CD14-positive monocyte (primary cell): Measurements from ENCODE around the gene GCC2. TPM values are rescaled to one million over a fixed set of nuclear protein-coding genes. Genes with fewer than 3 reads are reported as not detected.

ENCODE experiments used
- DNase-seq, 3 donors: peaks; one replicate each; pipeline ENCODE4 v3.0.0-alpha.2; 2011 to 2022
- H2AFZ ChIP-seq: 2 replicates; pipeline ENCODE4 v1.6.0; 2012; ENCODE audit warnings: mild to moderate bottlenecking, low read depth, low read length, inconsistent platforms; ENCODE audit not compliant: insufficient read depth, poor library complexity, severe bottlenecking
- H3K27ac ChIP-seq, 2 donors: 1 replicate in 1 of 2; 2 replicates in 1 of 2; pipeline ENCODE4 v1.5.1; 2012 to 2013; ENCODE audit warnings: low read length in 2 of 2, control low read depth in 1 of 2, inconsistent platforms in 1 of 2, low read depth in 1 of 2, mild to moderate bottlenecking in 1 of 2
- H3K27me3 ChIP-seq, 2 donors: one replicate each; pipeline versions ENCODE4 v1.6.0 to v1.6.1; 2011 to 2013; ENCODE audit warnings: low read length in 2 of 2; ENCODE audit not compliant: control insufficient read depth in 2 of 2, insufficient read depth in 2 of 2
- H3K36me3 ChIP-seq, 2 donors: replicated peaks in 1 of 2; 1 replicate in 1 of 2; 2 replicates in 1 of 2; pipeline versions ENCODE4 v1.5.1 to v1.6.1; 2012 to 2013; ENCODE audit warnings: low read length in 2 of 2, control low read depth in 1 of 2, inconsistent platforms in 1 of 2, mild to moderate bottlenecking in 1 of 2; ENCODE audit not compliant: insufficient read depth in 2 of 2, control insufficient read depth in 1 of 2
- H3K4me1 ChIP-seq, 2 donors: 1 replicate in 1 of 2; 2 replicates in 1 of 2; pipeline versions ENCODE4 v1.5.1 to v1.6.1; 2012 to 2013; ENCODE audit warnings: low read length in 2 of 2, control low read depth in 1 of 2, inconsistent platforms in 1 of 2, mild to moderate bottlenecking in 1 of 2, moderate library complexity in 1 of 2; ENCODE audit not compliant: insufficient read depth in 2 of 2, control insufficient read depth in 1 of 2
- H3K4me2 ChIP-seq: replicated peaks from 2 replicates; pipeline ENCODE3; 2012; ENCODE audit warnings: low read length, moderate library complexity, mild to moderate bottlenecking; ENCODE audit not compliant: poor library complexity, severe bottlenecking; ENCODE audit errors: extremely low read depth
- H3K4me3 ChIP-seq, 3 experiments: fragments of 200-600 bp in 1 of 3; sonication (generic) in 1 of 3; replicated peaks in 1 of 3; 1 replicate in 2 of 3; 2 replicates in 1 of 3; pipeline ENCODE4 v1.5.1; 2011 to 2013; ENCODE audit warnings: low read length in 3 of 3, mild to moderate bottlenecking in 3 of 3, control low read depth in 2 of 3, low read depth in 2 of 3, inconsistent platforms in 1 of 3, moderate library complexity in 1 of 3
- H3K79me2 ChIP-seq: 2 replicates; pipeline ENCODE4 v1.6.0; 2012; ENCODE audit warnings: mild to moderate bottlenecking, control low read depth, inconsistent platforms, low read length, moderate library complexity; ENCODE audit not compliant: insufficient read depth
- H3K9ac ChIP-seq: 2 replicates; pipeline ENCODE4 v1.6.0; 2017; ENCODE audit warnings: low read length, mild to moderate bottlenecking; ENCODE audit not compliant: insufficient read depth, poor library complexity, severe bottlenecking
- H3K9me3 ChIP-seq, 2 donors: replicated peaks in 1 of 2; 1 replicate in 1 of 2; 2 replicates in 1 of 2; pipeline versions ENCODE4 v1.5.1 to v1.6.1; 2012 to 2013; ENCODE audit warnings: low read length in 2 of 2, control low read depth in 1 of 2; ENCODE audit not compliant: control insufficient read depth in 1 of 2, insufficient read depth in 1 of 2
- H4K20me1 ChIP-seq: 2 replicates; pipeline ENCODE4 v1.6.0; 2012; ENCODE audit warnings: mild to moderate bottlenecking, low read length, control low read depth, moderate library complexity; ENCODE audit not compliant: insufficient read depth
- H3K27ac Mint-ChIP-seq, 7 donors: one replicate each; pipeline ENCODE4 v1.8.0; 2020; ENCODE audit warnings: mild to moderate bottlenecking in 7 of 7, mixed read lengths in 7 of 7, moderate library complexity in 6 of 7, inconsistent platforms in 2 of 7
- H3K27me3 Mint-ChIP-seq, 3 donors: one replicate each; pipeline ENCODE4 v1.8.0; 2021 to 2022; ENCODE audit warnings: low read depth in 3 of 3, mild to moderate bottlenecking in 3 of 3, mixed read lengths in 3 of 3, moderate library complexity in 3 of 3, inconsistent platforms in 1 of 3
- H3K36me3 Mint-ChIP-seq, 2 donors: one replicate each; pipeline ENCODE4 v1.8.0; 2020; ENCODE audit warnings: mixed read lengths in 2 of 2, inconsistent platforms in 1 of 2, mild to moderate bottlenecking in 1 of 2
- H3K4me1 Mint-ChIP-seq: one replicate; pipeline ENCODE4 v1.8.0; 2020; ENCODE audit warnings: mild to moderate bottlenecking, mixed read lengths
- H3K4me3 Mint-ChIP-seq, 2 donors: one replicate each; pipeline ENCODE4 v1.8.0; 2020; ENCODE audit warnings: mild to moderate bottlenecking in 2 of 2, mixed read lengths in 2 of 2, moderate library complexity in 1 of 2
- H3K9me3 Mint-ChIP-seq, 7 donors: one replicate each; pipeline ENCODE4 v1.8.0; 2020 to 2022; ENCODE audit warnings: mixed read lengths in 7 of 7, mild to moderate bottlenecking in 6 of 7, moderate library complexity in 6 of 7, inconsistent platforms in 2 of 7
- WGBS: methylation state at CpG from one replicate; pipeline ENCODE4 v1.1.5; 2013; ENCODE audit warnings: missing lambda C conversion rate; ENCODE audit not compliant: insufficient coverage; 5-methylcytosine and 5-hydroxymethylcytosine counted together
- intact Hi-C, 2 donors: fragments of 100-400 bp; cut with micrococcal nuclease; formaldehyde crosslinking; loops; one replicate each; pipeline versions ENCODE4 v1.15.0 to v1.15.1; 2023
- polyA plus RNA-seq, 3 donors: library from polyadenylated mRNA; depleted of rRNA in 1 of 3; unstranded in 2 of 3; stranded (reverse) in 1 of 3; fragments of 300-500 nt in 2 of 3; fragments of >200 nt in 1 of 3; fragmentation: Illumina TruSeq in 2 of 3; gene quantifications; 1 replicate in 2 of 3; 2 replicates in 1 of 3; pipeline ENCODE4 v1.2.3, GENCODE V29; 2012 to 2021
- TF ChIP-seq, protein P1 (sequence below): fragments of 200-600 bp; IDR thresholded peaks from one replicate; pipeline ENCODE4 v1.8.0; 2022; ENCODE audit warnings: antibody characterized with exemption, mild to moderate bottlenecking

GCC2 gene
- polyA plus RNA-seq, 3 donors: 6.0 to 13.7 (median 6.6) TPM

DNA sequence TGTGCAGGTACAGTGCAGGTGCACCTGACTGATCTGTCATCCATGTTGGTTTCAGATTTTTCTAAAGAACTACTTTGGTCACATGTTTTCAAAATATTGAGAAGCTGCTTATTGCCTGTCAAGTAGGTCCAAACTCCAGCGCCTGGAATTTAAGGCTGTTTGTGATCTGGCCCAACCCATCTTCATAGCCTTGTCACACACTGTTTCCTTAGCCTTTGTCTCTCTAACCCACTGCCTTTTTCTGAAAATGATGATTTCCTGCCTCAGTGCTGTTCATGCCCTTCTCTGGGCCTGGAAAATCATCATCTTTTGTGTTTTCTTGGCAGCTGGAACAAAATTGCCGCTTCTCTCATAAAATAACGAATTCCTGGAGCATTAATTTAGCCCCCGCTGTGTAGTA is 92.4 kb downstream of the GCC2 start:
- Histone ChIP-seq H4K20me1 (peaks cover 27% of the 10 kb centered on the region), H3K27ac (no peak overlapping the region), H2AFZ (no peak overlapping the region), H3K9ac (no peak overlapping the region), H3K4me3 (no peak overlapping the region), H3K79me2 (peaks cover 85% of the 10 kb centered on the region), H3K36me3 (no peaks in the 10 kb centered on the region), H3K4me1 (peaks cover 0 to 2% of the 10 kb centered on the region in 2 donors), H3K27me3 (no peaks in the 10 kb centered on the region), H3K9me3 (no peaks in the 10 kb centered on the region), H3K4me2 (no peak overlapping the region)
- TF ChIP-seq, protein P1, sequence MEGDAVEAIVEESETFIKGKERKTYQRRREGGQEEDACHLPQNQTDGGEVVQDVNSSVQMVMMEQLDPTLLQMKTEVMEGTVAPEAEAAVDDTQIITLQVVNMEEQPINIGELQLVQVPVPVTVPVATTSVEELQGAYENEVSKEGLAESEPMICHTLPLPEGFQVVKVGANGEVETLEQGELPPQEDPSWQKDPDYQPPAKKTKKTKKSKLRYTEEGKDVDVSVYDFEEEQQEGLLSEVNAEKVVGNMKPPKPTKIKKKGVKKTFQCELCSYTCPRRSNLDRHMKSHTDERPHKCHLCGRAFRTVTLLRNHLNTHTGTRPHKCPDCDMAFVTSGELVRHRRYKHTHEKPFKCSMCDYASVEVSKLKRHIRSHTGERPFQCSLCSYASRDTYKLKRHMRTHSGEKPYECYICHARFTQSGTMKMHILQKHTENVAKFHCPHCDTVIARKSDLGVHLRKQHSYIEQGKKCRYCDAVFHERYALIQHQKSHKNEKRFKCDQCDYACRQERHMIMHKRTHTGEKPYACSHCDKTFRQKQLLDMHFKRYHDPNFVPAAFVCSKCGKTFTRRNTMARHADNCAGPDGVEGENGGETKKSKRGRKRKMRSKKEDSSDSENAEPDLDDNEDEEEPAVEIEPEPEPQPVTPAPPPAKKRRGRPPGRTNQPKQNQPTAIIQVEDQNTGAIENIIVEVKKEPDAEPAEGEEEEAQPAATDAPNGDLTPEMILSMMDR: no peak
- no peaks in the 10 kb centered on the region for H3K9me3 Mint-ChIP-seq
- H3K36me3 Mint-ChIP-seq: peaks cover 11 to 20% of the 10 kb centered on the region in 2 donors
- no peak overlapping the region for H3K4me3 Mint-ChIP-seq
- peaks cover 0 to 1% (median 1%) of the 10 kb centered on the region in 3 donors for H3K27me3 Mint-ChIP-seq
- intact Hi-C loops: no loop called here
- 88% methylated on average over 3 of the region's 4 CpGs for WGBS
- H3K27ac Mint-ChIP-seq: peak overlapping the region in 1 of 7 donors; percentile 30
- no peak for DNase-seq
- peaks cover 11% of the 10 kb centered on the region for H3K4me1 Mint-ChIP-seq

DNA sequence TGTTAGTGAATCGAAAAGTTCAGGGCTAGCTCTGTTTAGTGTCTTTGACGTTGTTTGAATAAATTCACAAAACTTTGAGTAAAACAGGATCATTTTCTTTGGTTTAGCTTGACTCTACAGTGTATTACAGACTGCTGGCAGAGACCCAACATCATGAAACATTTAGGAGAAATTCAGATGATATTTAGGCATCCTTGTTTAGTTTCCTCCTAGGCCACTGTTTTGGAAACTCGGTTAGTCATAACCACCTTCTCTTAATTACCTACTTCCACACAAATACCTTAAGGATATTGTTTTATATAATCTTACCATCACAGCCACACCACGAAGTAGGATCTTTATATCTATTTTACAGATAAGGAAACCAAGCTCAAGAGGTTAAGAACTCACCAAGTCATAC is 93.1 kb downstream of the GCC2 start:
- Mint-ChIP-seq H3K36me3 (peaks cover 11 to 23% of the 10 kb centered on the region in 2 donors), H3K27ac (no peak overlapping the region), H3K4me3 (no peak overlapping the region), H3K9me3 (no peaks in the 10 kb centered on the region), H3K4me1 (peaks cover 6% of the 10 kb centered on the region), H3K27me3 (peaks cover 0 to 1% (median 1%) of the 10 kb centered on the region in 3 donors)
- Histone ChIP-seq H2AFZ (no peak overlapping the region), H3K27me3 (no peaks in the 10 kb centered on the region), H3K79me2 (peaks cover 83% of the 10 kb centered on the region), H3K4me2 (no peak overlapping the region), H3K9ac (no peak overlapping the region), H4K20me1 (peaks cover 21% of the 10 kb centered on the region), H3K4me3 (no peak overlapping the region), H3K4me1 (no peaks in the 10 kb centered on the region), H3K36me3 (no peaks in the 10 kb centered on the region), H3K27ac (no peak overlapping the region), H3K9me3 (no peaks in the 10 kb centered on the region)
- TF ChIP-seq, protein P1: no peak
- no CpG with 5 or more reads among the region's 4 CpGs for WGBS
- DNase-seq: no peak
- intact Hi-C loops: no loop called here
